ENCODE data around the gene GNAO1.

GRCh38 chr16:56275076-56275475 lies 83.8 kb downstream of the GNAO1 start:
- TF ChIP-seq CTCF (IDR thresholded peaks at IDR 0.05) (no peak), EZH2phosphoT487 (IDR thresholded peaks at IDR 0.05) (no peak)

All from neural progenitor cell (in vitro differentiated cells).